ENCODE measurements around the gene NBPF9. TPM values are rescaled to one million over a fixed set of nuclear protein-coding genes. Genes with fewer than 3 reads are reported as not detected.
"Not testable (repeated sequence)": the region's sequence is repeated elsewhere in the genome, so short reads cannot be mapped to it uniquely, and the experiment has no call there.

The NBPF9 gene
- total RNA-seq, 1 experiment from 2014 or later, result 3.9 TPM

DNA sequence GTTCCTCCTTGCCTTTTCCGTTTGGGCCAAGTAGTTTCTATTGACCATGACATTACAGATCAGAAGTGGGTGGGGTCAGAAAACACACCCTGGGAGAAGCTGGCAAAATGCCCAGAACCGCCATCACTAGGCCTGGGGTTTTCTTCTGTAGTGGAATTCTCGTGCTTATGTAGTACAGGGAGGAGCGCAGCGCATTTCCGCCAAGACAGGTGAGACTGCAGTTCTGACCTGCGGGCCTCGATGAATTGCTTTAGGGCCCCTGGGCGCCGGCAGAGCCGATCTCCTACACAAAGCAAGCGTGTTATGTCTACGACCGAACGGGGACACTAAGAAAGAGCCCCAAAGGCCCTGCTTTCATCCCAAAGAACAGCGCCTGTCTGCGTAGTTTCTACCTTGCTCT lies 25.9 kb upstream of the NBPF9 start:
- not testable (repeated sequence) for H3K23ac ChIP-seq (ENCODE audit: insufficient read length, low read depth, low read length); H2BK120ac ChIP-seq (ENCODE audit: low read depth, low read length, poor library complexity, severe bottlenecking); H3K4me1 ChIP-seq (ENCODE audit: insufficient read depth, low read length); H2BK5ac ChIP-seq (ENCODE audit: insufficient read length, low read length); H3K18ac ChIP-seq (ENCODE audit: insufficient read length, low read depth, low read length); H4K8ac ChIP-seq (replicated peaks; ENCODE audit: insufficient read length, low read depth, low read length); H3K9me3 ChIP-seq (ENCODE audit: control insufficient read depth, low read depth, low read length); H3K4me1 Mint-ChIP-seq; H3K4ac ChIP-seq (ENCODE audit: low read depth, low read length); H3K4me3 Mint-ChIP-seq; H4K5ac ChIP-seq (ENCODE audit: insufficient read length, low read depth, low read length); H3K27me3 Mint-ChIP-seq (ENCODE audit: low read depth); H2BK12ac ChIP-seq (ENCODE audit: insufficient read length, low read depth, low read length); H3K27me3 ChIP-seq (ENCODE audit: insufficient read depth, low read length); H3K27ac Mint-ChIP-seq; H4K20me1 ChIP-seq (ENCODE audit: control insufficient read depth, insufficient read depth, insufficient read length); H3K23me2 ChIP-seq (ENCODE audit: insufficient read length, low read depth, low read length, poor library complexity, severe bottlenecking); H3K27ac ChIP-seq (ENCODE audit: insufficient read length, low read depth, low read length); H2AK5ac ChIP-seq (ENCODE audit: insufficient read length, low read length); H3T11ph ChIP-seq (ENCODE audit: low read length); H2BK20ac ChIP-seq (ENCODE audit: low read depth, low read length, poor library complexity, severe bottlenecking); H3K9me3 Mint-ChIP-seq; H2BK15ac ChIP-seq (ENCODE audit: low read depth, low read length); H2AFZ ChIP-seq (ENCODE audit: low read length); H3K14ac ChIP-seq (ENCODE audit: insufficient read depth, low read length); H3K56ac ChIP-seq (ENCODE audit: insufficient read length, low read depth, low read length); H3K36me3 Mint-ChIP-seq (ENCODE audit: insufficient read depth in 1 of 3, low read depth in 3 of 3); DNase-seq; H3K79me1 ChIP-seq (ENCODE audit: insufficient read depth, low read depth, low read length, poor library complexity, severe bottlenecking); H3K79me2 ChIP-seq (ENCODE audit: insufficient read depth, low read length); H3K9ac ChIP-seq (ENCODE audit: extremely low read depth, insufficient read length, low read length); H4K91ac ChIP-seq (ENCODE audit: insufficient read length, low read depth, low read length)
- no CpG with 5 or more reads among the region's 17 CpGs for WGBS (ENCODE audit: extremely low coverage, insufficient read length, low lambda C conversion rate)
- H3K4me2 ChIP-seq (ENCODE audit: insufficient read depth, insufficient read length, low read length), result peak overlapping the region; percentile 21

GRCh38 chr1:149126555-149127145 lies 23.3 kb upstream of the NBPF9 start:
- H3K4me1 ChIP-seq (ENCODE audit: insufficient read depth, low read length); H3K23me2 ChIP-seq (ENCODE audit: insufficient read length, low read depth, low read length, poor library complexity, severe bottlenecking); H2AFZ ChIP-seq (ENCODE audit: low read length); H2BK12ac ChIP-seq (ENCODE audit: insufficient read length, low read depth, low read length); H3K27ac ChIP-seq (ENCODE audit: insufficient read length, low read depth, low read length); H3K4me2 ChIP-seq (ENCODE audit: insufficient read depth, insufficient read length, low read length); H3K18ac ChIP-seq (ENCODE audit: insufficient read length, low read depth, low read length); H3K9ac ChIP-seq (ENCODE audit: extremely low read depth, insufficient read length, low read length); H3K23ac ChIP-seq (ENCODE audit: insufficient read length, low read depth, low read length); H2BK120ac ChIP-seq (ENCODE audit: low read depth, low read length, poor library complexity, severe bottlenecking); H2BK5ac ChIP-seq (ENCODE audit: insufficient read length, low read length); H3K79me1 ChIP-seq (ENCODE audit: insufficient read depth, low read depth, low read length, poor library complexity, severe bottlenecking); H3K9me3 Mint-ChIP-seq; H4K20me1 ChIP-seq (ENCODE audit: control insufficient read depth, insufficient read depth, insufficient read length); H3K4ac ChIP-seq (ENCODE audit: low read depth, low read length); H3T11ph ChIP-seq (ENCODE audit: low read length); H2AK5ac ChIP-seq (ENCODE audit: insufficient read length, low read length); H2BK15ac ChIP-seq (ENCODE audit: low read depth, low read length); H4K91ac ChIP-seq (ENCODE audit: insufficient read length, low read depth, low read length); H3K4me1 Mint-ChIP-seq; H3K4me3 Mint-ChIP-seq; H3K56ac ChIP-seq (ENCODE audit: insufficient read length, low read depth, low read length); H3K27me3 ChIP-seq (ENCODE audit: insufficient read depth, low read length); H3K27ac Mint-ChIP-seq; H4K5ac ChIP-seq (ENCODE audit: insufficient read length, low read depth, low read length); H3K27me3 Mint-ChIP-seq (ENCODE audit: low read depth); DNase-seq; H3K9me3 ChIP-seq (ENCODE audit: control insufficient read depth, low read depth, low read length); H3K79me2 ChIP-seq (ENCODE audit: insufficient read depth, low read length); H4K8ac ChIP-seq (replicated peaks; ENCODE audit: insufficient read length, low read depth, low read length); H2BK20ac ChIP-seq (ENCODE audit: low read depth, low read length, poor library complexity, severe bottlenecking); H3K14ac ChIP-seq (ENCODE audit: insufficient read depth, low read length); H3K36me3 Mint-ChIP-seq (ENCODE audit: insufficient read depth in 1 of 3, low read depth in 3 of 3): not testable (repeated sequence)
- WGBS (ENCODE audit: extremely low coverage, insufficient read length, low lambda C conversion rate), result no CpG with 5 or more reads among the region's 6 CpGs
